Stimulated activated CD8-positive, alpha-beta memory T cell treated with anti-CD3 and anti-CD28 coated beads, Interleukin-12 subunit alpha, Interleukin-12 subunit beta, amount 100 ng/mL, for 4 hours (primary cell): ENCODE measurements around the gene YY2.

Experiments used
- DNase-seq: peaks from one replicate; pipeline ENCODE4 v3.0.0-alpha.2; 2020; ENCODE audit warnings: low read depth

Gene YY2

GRCh38 chrX:21875013-21875412 lies 19.2 kb downstream of the YY2 start:
- no peak for DNase-seq

GRCh38 chrX:21881881-21882574 lies 26.2 kb downstream of the YY2 start:
- no peak for DNase-seq

GRCh38 chrX:21883258-21883657 lies 27.5 kb downstream of the YY2 start:
- no peak for DNase-seq

GRCh38 chrX:21885568-21885967 lies 29.8 kb downstream of the YY2 start:
- DNase-seq = no peak

GRCh38 chrX:21905313-21905712 lies 49.5 kb downstream of the YY2 start:
- no peak for DNase-seq

GRCh38 chrX:21905953-21906352 lies 50.2 kb downstream of the YY2 start:
- no peak for DNase-seq

GRCh38 chrX:21907260-21907659 lies 51.5 kb downstream of the YY2 start:
- DNase-seq = no peak
